ENCODE measurements around the gene ZNF764.

DNA sequence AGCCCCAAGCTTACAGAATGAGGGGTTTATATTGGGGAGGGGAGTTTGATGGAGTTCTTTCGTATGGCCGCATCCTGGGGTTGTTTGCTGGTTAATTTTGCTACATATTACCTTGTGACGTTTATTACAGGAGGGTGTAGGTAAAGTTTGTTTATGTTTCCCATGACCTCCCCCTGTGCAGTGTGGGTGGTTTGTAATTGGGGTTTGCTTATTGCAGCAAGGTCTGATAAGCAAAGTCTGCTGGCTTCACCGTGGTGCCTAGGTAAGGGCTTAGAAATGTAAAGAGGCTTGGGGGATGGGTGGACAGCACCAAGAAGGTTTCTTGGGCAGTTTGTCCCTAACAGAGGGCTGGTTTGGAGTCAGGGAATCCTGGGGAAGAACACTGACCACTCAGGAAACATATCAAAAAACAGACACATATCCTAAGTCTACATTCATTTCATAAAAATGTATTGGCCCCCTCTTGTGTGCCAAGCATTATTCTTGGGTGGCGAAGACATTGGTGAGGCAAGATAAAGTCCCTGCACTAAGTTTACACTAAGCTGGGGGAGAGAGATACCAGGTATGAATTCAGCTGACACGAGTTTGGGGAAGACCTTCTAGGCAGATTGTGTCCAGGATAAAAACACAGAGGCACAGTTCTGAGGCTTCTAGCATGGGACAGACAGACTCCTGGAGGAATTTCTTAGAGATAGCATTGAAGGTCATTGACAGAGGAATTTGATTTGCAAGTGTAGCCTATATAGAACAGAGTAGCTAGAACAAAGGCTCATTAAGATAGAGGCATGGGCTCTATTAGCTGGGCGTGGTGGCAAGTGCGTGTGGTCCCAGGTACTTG is 9.5 kb downstream of the ZNF764 start:
- no peak for TF ChIP-seq TAF1 (IDR thresholded peaks at IDR 0.05; ENCODE audit: borderline replicate concordance, low read depth, low read length)
- no peak for TF ChIP-seq POLR2A (IDR thresholded peaks at IDR 0.05; ENCODE audit: low read depth, low read length)
